SK-N-SH (cell line): Measurements from ENCODE around the gene RBM4B. TPM values are rescaled to one million over a fixed set of nuclear protein-coding genes. Genes with fewer than 3 reads are reported as not detected.

Experiments used
- CTCF ChIA-PET: fragments of 300-600, 350-600 bp; formaldehyde crosslinking; extraction: SDS; loops from one replicate; lab custom pipeline; 2021; lab: Yijun Ruan, JAX
- POLR2A ChIA-PET: fragments of 350-600 bp; sonication (Branson Sonifier 250); formaldehyde crosslinking; extraction: SDS; loops from one replicate; lab custom pipeline; 2020; ENCODE audit warnings: antibody characterized with exemption, inconsistent platforms; lab: Yijun Ruan, JAX
- DNase-seq: peaks from one replicate; pipeline ENCODE4 v3.0.0; 2012
- H2AFZ ChIP-seq: fragments of 200-600 bp; sonication (generic); 2 replicates; pipeline ENCODE4 v1.8.1; 2016; ENCODE audit warnings: antibody characterized with exemption, mild to moderate bottlenecking, low read depth
- H3F3A ChIP-seq: fragments of 200-600 bp; sonication (generic); replicated peaks from 2 replicates; pipeline ENCODE3; 2016; ENCODE audit warnings: antibody characterized with exemption, mild to moderate bottlenecking; ENCODE audit not compliant: insufficient read depth
- H3K27ac ChIP-seq, 2 experiments: fragments of 200-500 bp in 1 of 2; fragments of 200-600 bp in 1 of 2; sonication (Bioruptor generic) in 1 of 2; sonication (generic), shearing (Covaris generic) in 1 of 2; 2 replicates each; pipeline versions ENCODE4 v1.5.1 to v1.6.1; 2014 to 2016; ENCODE audit warnings: low read depth in 2 of 2, inconsistent platforms in 1 of 2, low read length in 1 of 2, mild to moderate bottlenecking in 1 of 2, mixed read lengths in 1 of 2
- H3K27me3 ChIP-seq: fragments of 200-600 bp; sonication (generic), shearing (Covaris generic); 2 replicates; pipeline ENCODE4 v1.6.1; 2016; ENCODE audit warnings: mixed run types; ENCODE audit not compliant: insufficient read depth
- H3K36me3 ChIP-seq, 2 experiments: fragments of 200-500 bp in 1 of 2; fragments of 200-600 bp in 1 of 2; sonication (Bioruptor generic) in 1 of 2; sonication (generic) in 1 of 2; replicated peaks in 1 of 2; 2 replicates each; pipeline versions ENCODE3 to v1.5.1; 2014 to 2016; ENCODE audit warnings: low read length in 1 of 2, mild to moderate bottlenecking in 1 of 2; ENCODE audit not compliant: insufficient read depth in 2 of 2, control insufficient read depth in 1 of 2
- H3K4me1 ChIP-seq, 2 experiments: fragments of 200-500 bp in 1 of 2; fragments of 200-600 bp in 1 of 2; sonication (Bioruptor generic) in 1 of 2; sonication (generic), shearing (Covaris generic) in 1 of 2; 2 replicates each; pipeline versions ENCODE4 v1.5.1 to v1.6.1; 2014 to 2016; ENCODE audit warnings: low read depth in 1 of 2, low read length in 1 of 2, mixed run types in 1 of 2; ENCODE audit not compliant: insufficient read depth in 2 of 2, control insufficient read depth in 1 of 2
- H3K4me2 ChIP-seq: fragments of 200-600 bp; sonication (generic), shearing (Covaris generic); 2 replicates; pipeline ENCODE4 v1.6.1; 2017; ENCODE audit warnings: mixed run types
- H3K4me3 ChIP-seq, 2 experiments: fragments of 200-500 bp in 1 of 2; fragments of 200-600 bp in 1 of 2; sonication (Bioruptor generic) in 1 of 2; sonication (generic), shearing (Covaris generic) in 1 of 2; 2 replicates each; pipeline versions ENCODE4 v1.5.1 to v1.8.1; 2014 to 2016; ENCODE audit warnings: low read depth in 2 of 2, inconsistent platforms in 1 of 2, low read length in 1 of 2, mild to moderate bottlenecking in 1 of 2, mixed read lengths in 1 of 2, moderate library complexity in 1 of 2
- H3K79me2 ChIP-seq: fragments of 200-600 bp; sonication (generic); 2 replicates; pipeline ENCODE4 v1.8.1; 2017; ENCODE audit warnings: mild to moderate bottlenecking; ENCODE audit not compliant: insufficient read depth
- H3K9ac ChIP-seq: fragments of 200-600 bp; sonication (generic); 2 replicates; pipeline ENCODE4 v1.6.1; 2017; ENCODE audit warnings: mixed run types
- H3K9me2 ChIP-seq: fragments of 200-600 bp; sonication (generic); 2 replicates; pipeline ENCODE4 v1.6.1; 2017; ENCODE audit warnings: mixed run types
- H3K9me3 ChIP-seq: fragments of 200-600 bp; sonication (generic); 2 replicates; pipeline ENCODE4 v1.6.1; 2017; ENCODE audit warnings: mixed run types, mild to moderate bottlenecking, moderate library complexity
- H4K20me1 ChIP-seq: fragments of 200-600 bp; sonication (generic); 2 replicates; pipeline ENCODE4 v1.6.1; 2017; ENCODE audit warnings: mild to moderate bottlenecking, mixed run types; ENCODE audit not compliant: insufficient read depth
- EZH2phosphoT487 ChIP-seq: fragments of 200-600 bp; sonication (generic); IDR thresholded peaks from 2 replicates; pipeline ENCODE4 v1.6.1; 2017; ENCODE audit warnings: low read depth, mixed run types, mild to moderate bottlenecking, antibody characterized with exemption, moderate library complexity, borderline replicate concordance
- FOXM1 ChIP-seq: IDR thresholded peaks from 2 replicates; pipeline ENCODE4 v1.4.0; 2012; ENCODE audit warnings: low read depth, mild to moderate bottlenecking
- GATA2 ChIP-seq: sonication (generic); formaldehyde crosslinking; IDR thresholded peaks from 2 replicates; pipeline ENCODE4 v1.5.0; 2020; ENCODE audit warnings: mild to moderate bottlenecking, missing genetic modification reagents
- IRF3 ChIP-seq: fragments of 150-350 bp; IDR thresholded peaks from 2 replicates; pipeline ENCODE4 v1.6.1; 2016; ENCODE audit warnings: mild to moderate bottlenecking, low read depth, low read length
- NRF1 ChIP-seq: IDR thresholded peaks from 2 replicates; pipeline ENCODE4 v1.6.1; 2012; ENCODE audit warnings: low read depth, mild to moderate bottlenecking, low read length
- RAD21 ChIP-seq: IDR thresholded peaks from 2 replicates; pipeline ENCODE4 v1.6.1; 2012; ENCODE audit warnings: mild to moderate bottlenecking, low read length
- RCOR1 ChIP-seq: fragments of 150-350 bp; IDR thresholded peaks from 2 replicates; pipeline ENCODE4 v1.6.1; 2017; ENCODE audit warnings: antibody characterized with exemption, low read length
- REST ChIP-seq: IDR thresholded peaks from 2 replicates; pipeline ENCODE4 v1.6.1; 2012; ENCODE audit warnings: mild to moderate bottlenecking, low read depth, low read length, moderate library complexity
- RFX5 ChIP-seq: IDR thresholded peaks from 2 replicates; pipeline ENCODE4 v1.6.1; 2012; ENCODE audit warnings: mild to moderate bottlenecking, improper control_type of control experiment, low read length
- SIN3A ChIP-seq: IDR thresholded peaks from 2 replicates; pipeline ENCODE4 v1.6.1; 2012; ENCODE audit warnings: low read depth, mild to moderate bottlenecking, low read length, moderate library complexity, borderline replicate concordance
- TCF12 ChIP-seq: IDR thresholded peaks from 2 replicates; pipeline ENCODE4 v1.4.0; 2012
- TEAD4 ChIP-seq: IDR thresholded peaks from 2 replicates; pipeline ENCODE4 v1.4.0; 2012; ENCODE audit warnings: mild to moderate bottlenecking, borderline replicate concordance; ENCODE audit not compliant: insufficient read depth
- USF2 ChIP-seq: fragments of 150-350 bp; IDR thresholded peaks from 2 replicates; pipeline ENCODE4 v1.6.1; 2017; ENCODE audit warnings: antibody characterized with exemption, low read length, low read depth, borderline replicate concordance
- YY1 ChIP-seq: IDR thresholded peaks from 2 replicates; pipeline ENCODE4 v1.4.0; 2012; ENCODE audit warnings: low read depth, mild to moderate bottlenecking
- WGBS: methylation state at CpG from one replicate; pipeline ENCODE4 v1.1.6; 2017; ENCODE audit warnings: low lambda C conversion rate; 5-methylcytosine and 5-hydroxymethylcytosine counted together
- polyA plus RNA-seq, 3 experiments: library from polyadenylated mRNA; depleted of rRNA; stranded (reverse); fragments of >200 nt; gene quantifications; 2 replicates each; pipeline ENCODE4 v1.2.3, GENCODE V29; 2012

The RBM4B gene
- polyA plus RNA-seq, 1 of the 3 experiments (the other 2 are of a cell fraction), result 31.1 TPM

- WGBS, result 87% methylated on average over 12 of the region's 15 CpGs
- Histone ChIP-seq H3K9me3 (no peaks in the 10 kb centered on the region), H3K9me2 (no peaks in the 10 kb centered on the region), H3K4me2 (no peak overlapping the region), H2AFZ (no peak overlapping the region), H3K36me3 (peaks cover 0 to 41% of the 10 kb centered on the region in 2 experiments), H3K9ac (no peak overlapping the region), H3K27me3 (no peaks in the 10 kb centered on the region), H4K20me1 (no peaks in the 10 kb centered on the region), H3K4me1 (no peaks in the 10 kb centered on the region), H3F3A (no peaks in the 10 kb centered on the region), H3K79me2 (no peaks in the 10 kb centered on the region), H3K27ac (no peak overlapping the region), H3K4me3 (no peak overlapping the region)
- TF ChIP-seq TCF12 (no peak), GATA2 (CRISPR knock-in tag) (no peak), TEAD4 (no peak)
- POLR2A ChIA-PET, result no interaction called here
- peak; percentile 17 for DNase-seq
- CTCF ChIA-PET, result interaction anchor here (0.6 to 6.6 kb wide), 14 partner anchors 9 to 309 kb away, joined by 3 to 52 read pairs (median 3); partner anchors contain the start of gene C11orf86
Observed at GRCh38 chr11:66693356-66694055, 15.8 kb upstream of the RBM4B start.

GRCh38 chr11:66692871-66693331 lies 15.2 kb upstream of the RBM4B start:
- Histone ChIP-seq H3K9ac (no peak overlapping the region), H3K4me1 (no peaks in the 10 kb centered on the region), H3K9me3 (no peaks in the 10 kb centered on the region), H4K20me1 (no peaks in the 10 kb centered on the region), H2AFZ (no peak overlapping the region), H3K4me3 (no peak overlapping the region), H3K36me3 (peaks cover 0 to 39% of the 10 kb centered on the region in 2 experiments), H3K9me2 (no peaks in the 10 kb centered on the region), H3K27me3 (no peaks in the 10 kb centered on the region), H3F3A (no peaks in the 10 kb centered on the region), H3K79me2 (no peaks in the 10 kb centered on the region), H3K4me2 (no peak overlapping the region), H3K27ac (no peak overlapping the region)
- ChIA-PET CTCF (interaction anchor here (0.6 to 6.6 kb wide), 8 partner anchors 12 to 283 kb away, joined by 3 to 52 read pairs (median 4); partner anchors contain the start of gene C11orf86), POLR2A (no interaction called here)
- peak; percentile 10 for DNase-seq
- TF ChIP-seq USF2 (no peak), IRF3 (no peak), YY1 (no peak), RAD21 (no peak), REST (no peak), RCOR1 (no peak), EZH2phosphoT487 (no peak), NRF1 (no peak), RFX5 (no peak), SIN3A (no peak), FOXM1 (no peak)
- 94% methylated on average over 14 of the region's 20 CpGs for WGBS
